NT2/D1 (cell line): ENCODE data around the gene SNAPC3.

Experiments
- DNase-seq: peaks from one replicate; pipeline ENCODE4 v3.0.0-alpha.2; 2011; ENCODE audit warnings: low read depth, low spot score
- H3K27me3 ChIP-seq: 2 replicates; pipeline ENCODE4 v1.6.0; 2011; ENCODE audit warnings: mild to moderate bottlenecking; ENCODE audit not compliant: insufficient read length, insufficient read depth
- H3K36me3 ChIP-seq: 2 replicates; pipeline ENCODE4 v1.6.1; 2011; ENCODE audit warnings: mild to moderate bottlenecking, low read length, mixed read lengths; ENCODE audit not compliant: insufficient read depth, insufficient read length
- H3K4me1 ChIP-seq: 2 replicates; pipeline ENCODE4 v1.5.1; 2011; ENCODE audit not compliant: insufficient read depth, insufficient read length
- H3K4me3 ChIP-seq: 2 replicates; pipeline ENCODE4 v1.5.1; 2011; ENCODE audit warnings: low read depth; ENCODE audit not compliant: insufficient read length
- H3K9ac ChIP-seq: 2 replicates; pipeline ENCODE4 v1.6.0; 2011; ENCODE audit warnings: low read depth; ENCODE audit not compliant: insufficient read length
- H3K9me3 ChIP-seq: 2 replicates; pipeline ENCODE4 v1.5.1; 2011; ENCODE audit warnings: mild to moderate bottlenecking, low read length; ENCODE audit not compliant: insufficient read depth
- SUZ12 ChIP-seq: IDR thresholded peaks from 2 replicates; pipeline ENCODE4 v1.6.1; 2011; ENCODE audit not compliant: insufficient read length, insufficient read depth; ENCODE audit errors: extremely low read depth
- YY1 ChIP-seq: IDR thresholded peaks from 2 replicates; pipeline ENCODE4 v1.6.1; 2011; ENCODE audit not compliant: insufficient read length, insufficient read depth
- ZNF274 ChIP-seq: IDR thresholded peaks from 2 replicates; pipeline ENCODE4 v1.6.1; 2011; ENCODE audit warnings: mild to moderate bottlenecking, low read depth, low read length

The SNAPC3 gene

GRCh38 chr9:15469406-15469805, 46.7 kb downstream of the SNAPC3 start:
- Histone ChIP-seq H3K4me1 (no peaks in the 10 kb centered on the region), H3K9ac (no peak overlapping the region), H3K4me3 (no peak overlapping the region), H3K9me3 (no peaks in the 10 kb centered on the region), H3K27me3 (no peaks in the 10 kb centered on the region), H3K36me3 (peaks cover 81% of the 10 kb centered on the region)
- no peak for DNase-seq
- TF ChIP-seq SUZ12, result no peak
- TF ChIP-seq YY1, result no peak
- no peak for TF ChIP-seq ZNF274

- Histone ChIP-seq H3K4me1 (no peaks in the 10 kb centered on the region), H3K27me3 (no peaks in the 10 kb centered on the region), H3K9me3 (no peaks in the 10 kb centered on the region), H3K4me3 (no peak overlapping the region), H3K9ac (no peak overlapping the region), H3K36me3 (peaks cover 81% of the 10 kb centered on the region)
- no peak for DNase-seq
- TF ChIP-seq YY1 (no peak), ZNF274 (no peak), SUZ12 (no peak)
Observed at GRCh38 chr9:15469862-15470261, 47.2 kb downstream of the SNAPC3 start.

- no peaks in the 10 kb centered on the region for H3K4me1 ChIP-seq
- H3K4me3 ChIP-seq, result no peak overlapping the region
- H3K27me3 ChIP-seq, result no peaks in the 10 kb centered on the region
- H3K36me3 ChIP-seq, result peaks cover 62% of the 10 kb centered on the region
- H3K9ac ChIP-seq, result no peak overlapping the region
- no peaks in the 10 kb centered on the region for H3K9me3 ChIP-seq
- no peak for DNase-seq
- TF ChIP-seq ZNF274 (no peak), YY1 (no peak), SUZ12 (no peak)
Observed at GRCh38 chr9:15475923-15476536, 53.4 kb downstream of the SNAPC3 start.

GRCh38 chr9:15480028-15480427, 57.4 kb downstream of the SNAPC3 start:
- TF ChIP-seq YY1 (no peak), SUZ12 (no peak), ZNF274 (no peak)
- H3K9ac ChIP-seq, result no peak overlapping the region
- H3K4me1 ChIP-seq, result no peaks in the 10 kb centered on the region
- no peaks in the 10 kb centered on the region for H3K9me3 ChIP-seq
- no peak for DNase-seq
- no peak overlapping the region for H3K4me3 ChIP-seq
- no peaks in the 10 kb centered on the region for H3K27me3 ChIP-seq
- H3K36me3 ChIP-seq, result peaks cover 58% of the 10 kb centered on the region

GRCh38 chr9:15482146-15482545, 59.5 kb downstream of the SNAPC3 start:
- no peak overlapping the region for H3K4me3 ChIP-seq
- H3K9ac ChIP-seq, result no peak overlapping the region
- no peaks in the 10 kb centered on the region for H3K27me3 ChIP-seq
- DNase-seq, result no peak
- H3K36me3 ChIP-seq, result peaks cover 62% of the 10 kb centered on the region
- H3K4me1 ChIP-seq, result no peaks in the 10 kb centered on the region
- H3K9me3 ChIP-seq, result no peaks in the 10 kb centered on the region
- TF ChIP-seq SUZ12, result no peak
- no peak for TF ChIP-seq YY1
- TF ChIP-seq ZNF274, result no peak

GRCh38 chr9:15484802-15485201, 62.1 kb downstream of the SNAPC3 start:
- no peak overlapping the region for H3K4me3 ChIP-seq
- peaks cover 65% of the 10 kb centered on the region for H3K36me3 ChIP-seq
- H3K27me3 ChIP-seq, result no peaks in the 10 kb centered on the region
- H3K9me3 ChIP-seq, result no peaks in the 10 kb centered on the region
- H3K4me1 ChIP-seq, result no peaks in the 10 kb centered on the region
- H3K9ac ChIP-seq, result no peak overlapping the region
- TF ChIP-seq YY1 (no peak), ZNF274 (no peak), SUZ12 (no peak)
- no peak for DNase-seq

GRCh38 chr9:15485836-15486666, 63.4 kb downstream of the SNAPC3 start:
- Histone ChIP-seq H3K36me3 (peaks cover 59% of the 10 kb centered on the region), H3K4me3 (no peak overlapping the region), H3K4me1 (no peaks in the 10 kb centered on the region), H3K9ac (no peak overlapping the region), H3K27me3 (no peaks in the 10 kb centered on the region), H3K9me3 (no peaks in the 10 kb centered on the region)
- no peak for DNase-seq
- TF ChIP-seq SUZ12 (no peak), YY1 (no peak), ZNF274 (no peak)
